ENCODE results near the gene LARP7. TPM values are rescaled to one million over a fixed set of nuclear protein-coding genes. Genes with fewer than 3 reads are reported as not detected.

Gene LARP7
- total and polyA plus RNA-seq, 2 experiments from 2014 or later: 48.5 to 57.0 TPM

DNA sequence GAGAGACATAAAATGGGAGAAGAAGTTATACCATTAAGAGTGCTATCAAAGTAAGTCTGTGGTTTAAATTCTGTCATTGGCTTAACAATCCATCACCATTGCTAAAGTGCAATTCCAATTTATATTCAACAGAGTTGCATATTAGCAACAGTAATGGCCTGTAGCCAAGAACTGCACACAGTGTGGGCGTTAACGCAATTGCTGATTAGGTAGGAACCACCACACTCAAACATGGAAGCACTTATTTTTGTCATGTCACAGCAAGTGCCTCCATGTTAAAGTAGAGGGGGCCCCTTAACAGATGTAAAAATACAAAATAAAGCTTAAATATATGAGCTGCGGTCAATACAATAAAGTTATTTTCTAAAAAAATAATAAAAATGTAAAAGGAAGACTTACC lies 10.8 kb downstream of the LARP7 start:
- TF ChIP-seq, protein P1, sequence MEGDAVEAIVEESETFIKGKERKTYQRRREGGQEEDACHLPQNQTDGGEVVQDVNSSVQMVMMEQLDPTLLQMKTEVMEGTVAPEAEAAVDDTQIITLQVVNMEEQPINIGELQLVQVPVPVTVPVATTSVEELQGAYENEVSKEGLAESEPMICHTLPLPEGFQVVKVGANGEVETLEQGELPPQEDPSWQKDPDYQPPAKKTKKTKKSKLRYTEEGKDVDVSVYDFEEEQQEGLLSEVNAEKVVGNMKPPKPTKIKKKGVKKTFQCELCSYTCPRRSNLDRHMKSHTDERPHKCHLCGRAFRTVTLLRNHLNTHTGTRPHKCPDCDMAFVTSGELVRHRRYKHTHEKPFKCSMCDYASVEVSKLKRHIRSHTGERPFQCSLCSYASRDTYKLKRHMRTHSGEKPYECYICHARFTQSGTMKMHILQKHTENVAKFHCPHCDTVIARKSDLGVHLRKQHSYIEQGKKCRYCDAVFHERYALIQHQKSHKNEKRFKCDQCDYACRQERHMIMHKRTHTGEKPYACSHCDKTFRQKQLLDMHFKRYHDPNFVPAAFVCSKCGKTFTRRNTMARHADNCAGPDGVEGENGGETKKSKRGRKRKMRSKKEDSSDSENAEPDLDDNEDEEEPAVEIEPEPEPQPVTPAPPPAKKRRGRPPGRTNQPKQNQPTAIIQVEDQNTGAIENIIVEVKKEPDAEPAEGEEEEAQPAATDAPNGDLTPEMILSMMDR (IDR thresholded peaks at IDR 0.05; ENCODE audit: low read depth, low read length): no peak
- H3K4me3 ChIP-seq: peak overlapping the region; percentile 6
- H3K36me3 ChIP-seq: peaks cover 11% of the 10 kb centered on the region
- H3K9me3 ChIP-seq (ENCODE audit: low read depth): no peaks in the 10 kb centered on the region
- peak overlapping the region; percentile 96 for H3K27ac ChIP-seq
- DNase-seq (ENCODE audit: low read depth in 1 of 2, low spot score in 1 of 2): no peak
- H3K27me3 ChIP-seq: no peaks in the 10 kb centered on the region
- H3K4me1 ChIP-seq (ENCODE audit: low read depth): peaks cover 45% of the 10 kb centered on the region

DNA sequence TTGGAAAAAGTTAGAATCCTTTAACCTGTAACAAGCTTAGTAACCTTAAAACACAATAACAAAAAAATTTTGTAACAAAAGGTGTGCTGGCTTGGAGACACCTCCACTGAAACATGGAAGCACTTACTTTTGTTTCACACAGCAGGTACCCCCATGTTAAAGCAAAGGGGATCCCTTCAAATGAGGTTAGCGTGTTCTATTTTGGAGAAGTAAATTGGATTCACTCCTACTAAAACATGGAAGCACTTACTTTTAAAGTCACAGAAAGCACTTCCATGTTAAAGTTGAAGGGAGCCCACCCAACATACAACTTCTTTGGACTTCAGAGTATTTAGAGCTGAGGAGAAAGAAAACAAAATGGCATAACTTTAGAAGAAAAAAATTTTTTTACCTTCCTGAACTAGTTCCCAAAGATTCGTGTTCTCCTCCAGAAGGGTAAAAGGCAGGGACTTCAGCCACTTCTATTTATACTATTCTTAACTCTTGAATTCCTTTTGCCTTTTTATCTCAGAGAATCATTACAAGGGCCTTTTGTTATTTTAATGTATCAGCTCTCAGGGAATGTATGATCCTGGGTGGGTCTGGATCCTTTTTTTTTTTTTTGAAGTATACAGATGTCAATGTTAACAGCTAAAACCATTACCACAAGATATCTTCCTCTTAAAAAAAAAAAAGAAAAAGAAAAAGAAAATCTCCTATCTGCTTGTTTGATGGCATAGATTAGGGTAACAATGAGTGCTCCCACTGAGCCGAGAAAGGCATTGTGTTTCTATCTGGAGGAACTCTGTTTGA lies 11.5 kb downstream of the LARP7 start:
- Histone ChIP-seq H3K27ac (peak overlapping the region; percentile 96), H3K9me3 (ENCODE audit: low read depth) (no peaks in the 10 kb centered on the region), H3K36me3 (peaks cover 14% of the 10 kb centered on the region), H3K27me3 (no peaks in the 10 kb centered on the region), H3K4me1 (ENCODE audit: low read depth) (peaks cover 45% of the 10 kb centered on the region), H3K4me3 (peak overlapping the region; percentile 6)
- TF ChIP-seq, protein P1 (IDR thresholded peaks at IDR 0.05; ENCODE audit: low read depth, low read length): no peak
- no peak for DNase-seq (ENCODE audit: low read depth in 1 of 2, low spot score in 1 of 2)

DNA sequence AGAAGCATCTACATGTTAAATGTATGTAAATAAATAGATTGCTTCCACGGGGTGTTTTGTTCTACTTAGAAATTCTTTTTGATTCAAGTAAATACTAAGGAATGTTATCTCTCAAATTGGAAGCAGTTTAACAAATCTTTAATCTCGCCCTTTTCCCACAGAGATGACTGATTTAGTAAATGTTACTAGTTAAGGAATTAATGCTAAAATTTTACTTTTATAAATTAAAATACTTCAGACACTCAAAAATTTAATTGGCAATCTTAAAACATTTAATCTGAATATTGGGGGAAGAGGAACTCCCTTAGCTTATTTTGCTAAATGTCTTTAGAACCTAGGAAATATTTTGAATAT lies 12.1 kb downstream of the LARP7 start:
- Histone ChIP-seq H3K27ac (peak overlapping the region; percentile 96), H3K4me3 (no peak overlapping the region), H3K4me1 (ENCODE audit: low read depth) (peaks cover 45% of the 10 kb centered on the region), H3K36me3 (peaks cover 19% of the 10 kb centered on the region), H3K9me3 (ENCODE audit: low read depth) (no peaks in the 10 kb centered on the region), H3K27me3 (no peaks in the 10 kb centered on the region)
- TF ChIP-seq, protein P1 (IDR thresholded peaks at IDR 0.05; ENCODE audit: low read depth, low read length): no peak
- DNase-seq (ENCODE audit: low read depth in 1 of 2, low spot score in 1 of 2): no peak

DNA sequence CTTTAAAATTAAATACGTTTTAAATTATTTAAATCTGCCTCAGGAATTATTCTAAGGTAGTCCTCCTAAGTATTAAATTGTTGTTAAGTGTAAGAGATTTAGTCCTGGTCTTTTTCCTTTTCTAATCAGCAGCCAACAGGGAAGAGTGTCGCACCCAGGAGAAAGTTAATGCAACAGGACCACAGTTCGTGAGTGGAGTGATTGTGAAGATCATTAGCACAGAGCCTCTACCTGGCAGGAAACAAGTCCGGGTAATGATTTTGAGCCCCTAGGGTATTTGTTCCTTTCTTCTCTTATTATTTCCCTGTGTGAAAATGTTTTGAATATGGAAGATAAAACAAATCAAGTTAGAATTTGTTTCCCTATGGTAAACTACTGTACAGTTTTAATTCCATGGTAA lies 13.4 kb downstream of the LARP7 start:
- H3K27me3 ChIP-seq: no peaks in the 10 kb centered on the region
- H3K4me3 ChIP-seq: no peak overlapping the region
- H3K9me3 ChIP-seq (ENCODE audit: low read depth): no peaks in the 10 kb centered on the region

DNA sequence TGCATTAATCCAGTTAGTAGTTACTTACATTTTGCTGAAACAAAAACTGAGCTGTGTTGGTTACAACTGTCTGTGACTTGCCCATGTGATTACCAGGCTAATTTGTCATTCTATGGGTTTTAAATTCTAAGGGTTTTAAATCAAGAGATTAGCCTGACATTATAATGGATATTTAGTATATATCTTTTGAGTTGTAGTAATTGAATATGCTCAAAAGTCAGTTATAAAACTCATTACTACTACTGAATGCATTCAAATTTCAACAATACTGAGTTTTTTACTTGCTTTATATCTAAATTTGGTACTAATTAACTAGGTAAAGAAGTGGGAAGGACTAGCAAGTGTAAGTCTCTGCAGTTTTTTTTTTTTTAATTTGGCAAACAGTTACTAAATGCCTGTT lies 14.7 kb downstream of the LARP7 start:
- Histone ChIP-seq H3K4me3 (no peak overlapping the region), H3K27ac (peak overlapping the region; percentile 56), H3K4me1 (ENCODE audit: low read depth) (peaks cover 45% of the 10 kb centered on the region), H3K27me3 (no peaks in the 10 kb centered on the region), H3K36me3 (peaks cover 18% of the 10 kb centered on the region), H3K9me3 (ENCODE audit: low read depth) (no peaks in the 10 kb centered on the region)
- no peak for DNase-seq (ENCODE audit: low read depth in 1 of 2, low spot score in 1 of 2)
- TF ChIP-seq, protein P1 (IDR thresholded peaks at IDR 0.05; ENCODE audit: low read depth, low read length): no peak

More for the DNA sequence above, 13.4 kb downstream of the LARP7 start:
- no peak for DNase-seq (ENCODE audit: low read depth in 1 of 2, low spot score in 1 of 2)
- peak overlapping the region; percentile 96 for H3K27ac ChIP-seq
- H3K36me3 ChIP-seq: peaks cover 17% of the 10 kb centered on the region
- TF ChIP-seq, protein P1 (IDR thresholded peaks at IDR 0.05; ENCODE audit: low read depth, low read length): no peak
- peaks cover 45% of the 10 kb centered on the region for H3K4me1 ChIP-seq (ENCODE audit: low read depth)

All from cardiac muscle cell (in vitro differentiated cells and primary cell).